HEK293T (cell line): ENCODE measurements around the gene LRP5.

ENCODE experiments used
- CTCF ChIA-PET: fragments of 350-600 bp; formaldehyde crosslinking; extraction: SDS; loops from one replicate; lab custom pipeline; 2021; ENCODE audit warnings: antibody characterized with exemption, inconsistent platforms; lab: Yijun Ruan, JAX
- POLR2A ChIA-PET: fragments of 350-600 bp; formaldehyde crosslinking; extraction: SDS; loops from one replicate; lab custom pipeline; 2020; ENCODE audit warnings: antibody characterized with exemption, inconsistent platforms; lab: Yijun Ruan, JAX
- DNase-seq: peaks from one replicate; pipeline ENCODE4 v3.0.0; 2012; ENCODE audit warnings: mixed read lengths; ENCODE audit errors: extremely low spot score
- ARNT ChIP-seq: fragments of 450-650 bp; IDR thresholded peaks from 2 replicates; pipeline ENCODE4 v1.6.1; 2017; ENCODE audit warnings: mild to moderate bottlenecking
- BHLHE40 ChIP-seq: fragments of 450-650 bp; IDR thresholded peaks from 2 replicates; pipeline ENCODE4 v1.6.1; 2016; ENCODE audit warnings: mild to moderate bottlenecking, moderate library complexity, borderline replicate concordance
- CTBP1 ChIP-seq: fragments of 450-650 bp; IDR thresholded peaks from 2 replicates; pipeline ENCODE4 v1.6.1; 2016; ENCODE audit warnings: borderline replicate concordance
- ELF4 ChIP-seq: fragments of 450-650 bp; IDR thresholded peaks from 2 replicates; pipeline ENCODE4 v1.6.1; 2017; ENCODE audit warnings: antibody characterized with exemption
- FOXA1 ChIP-seq: fragments of 450-650 bp; IDR thresholded peaks from 2 replicates; pipeline ENCODE4 v1.6.1; 2016; ENCODE audit warnings: mild to moderate bottlenecking
- FOXK2 ChIP-seq: fragments of 450-650 bp; IDR thresholded peaks from 2 replicates; pipeline ENCODE4 v1.6.1; 2016; ENCODE audit warnings: mild to moderate bottlenecking
- FOXM1 ChIP-seq: fragments of 450-650 bp; IDR thresholded peaks from 2 replicates; pipeline ENCODE4 v1.6.1; 2017; ENCODE audit warnings: mild to moderate bottlenecking, borderline replicate concordance
- HDGF ChIP-seq: fragments of 450-650 bp; IDR thresholded peaks from 2 replicates; pipeline ENCODE4 v1.6.1; 2017; ENCODE audit warnings: antibody characterized with exemption, borderline replicate concordance
- L3MBTL2 ChIP-seq: fragments of 450-650 bp; conservative IDR thresholded peaks from 2 replicates; pipeline ENCODE4 v1.6.1; 2016; ENCODE audit warnings: mild to moderate bottlenecking
- LEF1 ChIP-seq: fragments of 450-650 bp; IDR thresholded peaks from 2 replicates; pipeline ENCODE4 v1.6.1; 2017; ENCODE audit warnings: mild to moderate bottlenecking, borderline replicate concordance
- NFRKB ChIP-seq: fragments of 450-650 bp; IDR thresholded peaks from 2 replicates; pipeline ENCODE4 v1.6.1; 2016; ENCODE audit warnings: mild to moderate bottlenecking, moderate library complexity
- SP1 ChIP-seq: fragments of 450-650 bp; IDR thresholded peaks from 2 replicates; pipeline ENCODE4 v1.6.1; 2017
- SUZ12 ChIP-seq: fragments of 450-650 bp; IDR thresholded peaks from 2 replicates; pipeline ENCODE4 v1.6.1; 2016; ENCODE audit warnings: mild to moderate bottlenecking
- TARDBP ChIP-seq: fragments of 450-650 bp; IDR thresholded peaks from 2 replicates; pipeline ENCODE4 v1.6.1; 2016
- ZNF384 ChIP-seq: fragments of 450-650 bp; IDR thresholded peaks from 2 replicates; pipeline ENCODE4 v1.6.1; 2016
- TF ChIP-seq, protein P1 (sequence below): fragments of 450-650 bp; IDR thresholded peaks from 2 replicates; pipeline ENCODE4 v1.6.1; 2016

Gene LRP5

GRCh38 chr11:68324241-68324640 lies 11.8 kb downstream of the LRP5 start:
- ChIA-PET CTCF (interaction anchor here (0.6 kb wide), 1 partner anchor 720 kb away, joined by 3 read pairs; no protein-coding TSS in a partner anchor), POLR2A (no interaction called here)

DNA sequence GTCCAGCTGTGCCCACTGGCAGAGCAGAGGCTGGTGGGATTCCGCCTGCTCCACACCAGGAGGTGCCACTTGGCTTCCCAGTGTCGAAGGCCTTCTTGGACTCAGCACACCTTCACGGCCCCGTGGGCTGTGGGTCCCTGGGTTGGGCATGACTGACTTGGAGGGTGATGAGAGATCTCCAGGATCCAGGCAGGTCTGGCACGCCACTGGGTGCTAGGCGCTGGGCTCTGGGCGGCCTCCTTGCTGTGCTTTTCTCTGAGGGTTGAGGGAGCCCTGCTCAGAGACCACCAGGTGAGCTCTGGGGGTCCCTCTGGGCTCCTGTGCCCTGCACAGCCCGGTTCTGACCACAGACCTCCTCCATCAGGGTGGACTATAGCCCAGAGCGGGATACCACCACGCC lies 12.3 kb downstream of the LRP5 start:
- CTCF ChIA-PET = interaction anchor here (0.8 to 1.4 kb wide), 2 partner anchors 11 to 16 kb away, joined by 3 read pairs; no protein-coding TSS in a partner anchor
- POLR2A ChIA-PET = no interaction called here
- TF ChIP-seq ARNT (no peak), FOXM1 (no peak)
- no peak for DNase-seq

More at GRCh38 chr11:68324241-68324640, 11.8 kb downstream of the LRP5 start:
- DNase-seq = no peak
- TF ChIP-seq, protein P1, sequence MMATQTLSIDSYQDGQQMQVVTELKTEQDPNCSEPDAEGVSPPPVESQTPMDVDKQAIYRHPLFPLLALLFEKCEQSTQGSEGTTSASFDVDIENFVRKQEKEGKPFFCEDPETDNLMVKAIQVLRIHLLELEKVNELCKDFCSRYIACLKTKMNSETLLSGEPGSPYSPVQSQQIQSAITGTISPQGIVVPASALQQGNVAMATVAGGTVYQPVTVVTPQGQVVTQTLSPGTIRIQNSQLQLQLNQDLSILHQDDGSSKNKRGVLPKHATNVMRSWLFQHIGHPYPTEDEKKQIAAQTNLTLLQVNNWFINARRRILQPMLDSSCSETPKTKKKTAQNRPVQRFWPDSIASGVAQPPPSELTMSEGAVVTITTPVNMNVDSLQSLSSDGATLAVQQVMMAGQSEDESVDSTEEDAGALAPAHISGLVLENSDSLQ = no peak
- TF ChIP-seq FOXA1 = no peak
- TF ChIP-seq CTBP1 = no peak
- no peak for TF ChIP-seq LEF1
- TF ChIP-seq BHLHE40 = no peak
- no peak for TF ChIP-seq TARDBP
- TF ChIP-seq ELF4 = no peak
- TF ChIP-seq ARNT = no peak
- no peak for TF ChIP-seq SP1
- no peak for TF ChIP-seq L3MBTL2
- no peak for TF ChIP-seq SUZ12
- TF ChIP-seq ZNF384 = no peak
- no peak for TF ChIP-seq HDGF
- TF ChIP-seq FOXK2 = no peak
- TF ChIP-seq FOXM1 = no peak

GRCh38 chr11:68325183-68325906 lies 13.0 kb downstream of the LRP5 start:
- POLR2A ChIA-PET = no interaction called here
- CTCF ChIA-PET = interaction anchor here (0.8 to 1.4 kb wide), 2 partner anchors 10 to 15 kb away, joined by 3 read pairs; no protein-coding TSS in a partner anchor
- TF ChIP-seq FOXK2 (no peak), L3MBTL2 (no peak), HDGF (no peak), SUZ12 (no peak), ARNT (no peak), NFRKB (no peak), TARDBP (no peak), ZNF384 (no peak), CTBP1 (no peak), LEF1 (no peak), FOXA1 (no peak)
- no peak for DNase-seq

DNA sequence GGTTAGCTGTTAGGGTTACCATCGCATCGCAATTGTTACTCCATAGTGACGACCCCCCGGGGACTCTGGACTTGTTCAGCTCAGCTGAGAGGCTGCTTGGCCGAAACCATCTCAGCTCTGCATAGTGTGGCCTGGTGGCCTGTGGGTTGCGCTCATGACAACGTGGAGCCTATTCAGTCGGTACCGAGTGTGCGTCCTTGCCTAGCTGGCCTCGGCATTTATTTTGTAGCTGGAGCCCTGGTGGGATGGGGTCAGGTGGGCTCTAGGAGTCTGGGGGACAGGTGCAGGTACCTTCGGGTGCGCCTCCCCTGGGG lies 13.5 kb downstream of the LRP5 start:
- CTCF ChIA-PET = interaction anchor here (1.4 kb wide), 1 partner anchor 14 kb away, joined by 3 read pairs; no protein-coding TSS in a partner anchor
- POLR2A ChIA-PET = no interaction called here

GRCh38 chr11:68326334-68327215 lies 14.2 kb downstream of the LRP5 start:
- CTCF ChIA-PET = no interaction called here
- TF ChIP-seq ARNT (no peak), L3MBTL2 (no peak), TARDBP (no peak), NFRKB (no peak), BHLHE40 (no peak), ZNF384 (no peak), LEF1 (no peak), FOXM1 (no peak), HDGF (no peak), CTBP1 (no peak), SUZ12 (no peak), SP1 (no peak), FOXA1 (no peak)
- TF ChIP-seq, protein P1 = no peak
- POLR2A ChIA-PET = no interaction called here

More for the DNA sequence above, 13.5 kb downstream of the LRP5 start:
- DNase-seq = no peak
- TF ChIP-seq LEF1 (no peak), SUZ12 (no peak), NFRKB (no peak), ARNT (no peak), L3MBTL2 (no peak), SP1 (no peak), ELF4 (no peak), FOXM1 (no peak), FOXA1 (no peak), TARDBP (no peak), ZNF384 (no peak), BHLHE40 (no peak), FOXK2 (no peak)

GRCh38 chr11:68327586-68328370 lies 15.4 kb downstream of the LRP5 start:
- POLR2A ChIA-PET = no interaction called here
- TF ChIP-seq BHLHE40 (no peak), FOXK2 (no peak), CTBP1 (no peak), FOXM1 (no peak), SP1 (no peak), HDGF (no peak), ZNF384 (no peak), TARDBP (no peak), SUZ12 (no peak), FOXA1 (no peak), LEF1 (no peak), NFRKB (no peak), ARNT (no peak), ELF4 (no peak), L3MBTL2 (no peak)
- TF ChIP-seq, protein P1 = no peak
- CTCF ChIA-PET = interaction anchor here (0.9 to 1.4 kb wide), 2 partner anchors 9 to 10 kb away, joined by 3 to 4 read pairs; no protein-coding TSS in a partner anchor
- DNase-seq = no peak

More at GRCh38 chr11:68326334-68327215, 14.2 kb downstream of the LRP5 start:
- DNase-seq = no peak
